A673 (cell line): ENCODE results near the gene BBS9. TPM values are rescaled to one million over a fixed set of nuclear protein-coding genes. Genes with fewer than 3 reads are reported as not detected.
A peak's percentile ranks its signal among the peaks of the same experiment; 100 is the strongest.

ENCODE experiments used
- BruUV-seq: library from RNA; stranded (reverse); fragments of 400-500 nt; replicated peaks from 2 replicates; lab custom pipeline; 2021; lab: Mats Ljungman, UMichigan
- CTCF ChIA-PET: fragments of 300-600 bp; sonication (Branson Sonifier 250); formaldehyde crosslinking; loops from one replicate; lab custom pipeline; 2022; ENCODE audit warnings: antibody characterized with exemption; lab: Charles Lee
- POLR2A ChIA-PET: fragments of 300-600 bp; sonication (Branson Sonifier 250); formaldehyde crosslinking; loops from one replicate; lab custom pipeline; 2022; ENCODE audit warnings: antibody characterized with exemption; ENCODE audit not compliant: low non-redundant PET; lab: Charles Lee
- DNase-seq: peaks from one replicate; pipeline ENCODE4 v3.0.0-alpha.2; 2015; ENCODE audit warnings: low spot score
- H3K27ac ChIP-seq: fragments of 200-600 bp; sonication (generic); 2 replicates; pipeline ENCODE4 v1.5.1; 2016; ENCODE audit warnings: mixed run types, low read depth, mild to moderate bottlenecking, mixed read lengths, antibody characterized with exemption, low read length; ENCODE audit not compliant: poor library complexity, severe bottlenecking
- H3K27me3 ChIP-seq: fragments of 200-600 bp; sonication (generic); replicated peaks from 2 replicates; pipeline ENCODE4 v1.6.1; 2017; ENCODE audit warnings: mixed run types, low read depth, mild to moderate bottlenecking, mixed read lengths, antibody characterized with exemption, low read length; ENCODE audit not compliant: insufficient read depth, poor library complexity
- H3K36me3 ChIP-seq: fragments of 200-600 bp; sonication (generic); 2 replicates; pipeline ENCODE4 v1.6.1; 2016; ENCODE audit warnings: mixed run types, mild to moderate bottlenecking, mixed read lengths, antibody characterized with exemption, low read length; ENCODE audit not compliant: insufficient read depth, poor library complexity, severe bottlenecking
- H3K4me1 ChIP-seq: fragments of 200-600 bp; sonication (generic); 2 replicates; pipeline ENCODE4 v1.6.1; 2017; ENCODE audit warnings: mixed run types, mild to moderate bottlenecking, mixed read lengths, antibody characterized with exemption, low read length; ENCODE audit not compliant: insufficient read depth, poor library complexity, severe bottlenecking
- H3K4me3 ChIP-seq: fragments of 200-600 bp; sonication (generic); 2 replicates; pipeline ENCODE4 v1.5.1; 2016; ENCODE audit warnings: low read depth, mixed run types, mild to moderate bottlenecking, mixed read lengths, low read length; ENCODE audit not compliant: poor library complexity, severe bottlenecking
- H3K9me3 ChIP-seq: fragments of 200-600 bp; sonication (generic); 2 replicates; pipeline ENCODE4 v1.6.1; 2016; ENCODE audit warnings: mixed run types, low read depth, mild to moderate bottlenecking, mixed read lengths, antibody characterized with exemption, low read length; ENCODE audit not compliant: poor library complexity, severe bottlenecking
- EZH2 ChIP-seq: fragments of 200-600 bp; sonication (generic); IDR thresholded peaks from 2 replicates; pipeline ENCODE4 v1.6.1; 2017; ENCODE audit warnings: borderline replicate concordance, low read depth, mild to moderate bottlenecking, mixed read lengths, antibody characterized with exemption, low read length; ENCODE audit not compliant: poor library complexity, severe bottlenecking
- intact Hi-C: fragments of 100-400 bp; cut with micrococcal nuclease; formaldehyde crosslinking; loops from one replicate; pipeline ENCODE4 v1.10.0; 2022; ENCODE audit not compliant: unreplicated experiment
- total RNA-seq: library from RNA; stranded (reverse); gene quantifications from 2 replicates; pipeline ENCODE4 v1.2.3, GENCODE V29; 2021
- TF ChIP-seq, protein P1 (sequence below): fragments of 300-800, 200-600 bp; sonication (generic); conservative IDR thresholded peaks from 2 replicates; pipeline ENCODE4 v1.5.1; 2017; ENCODE audit warnings: low read depth, mild to moderate bottlenecking, antibody characterized with exemption, low read length, moderate library complexity, mixed read lengths

Gene BBS9
- total RNA-seq, 1 experiment from 2014 or later = 9.4 TPM

DNA sequence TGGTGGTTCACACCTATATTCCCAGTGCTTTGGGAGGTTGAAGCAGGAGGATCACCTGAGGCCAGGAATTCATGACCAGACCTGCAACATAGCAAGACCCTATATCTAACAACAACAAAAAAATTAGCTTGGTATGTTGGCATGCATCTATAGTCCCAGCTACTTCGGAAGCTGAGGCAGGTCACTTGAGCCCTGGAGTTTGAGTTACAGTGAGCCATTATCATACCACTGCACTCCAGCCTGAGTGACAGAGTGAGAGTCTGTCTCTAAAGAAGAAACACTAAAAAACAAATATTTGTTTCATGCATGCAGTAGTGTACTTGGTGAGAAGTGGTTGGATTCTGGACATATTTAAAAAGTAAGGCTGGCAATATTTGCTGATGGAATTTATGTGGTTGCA is 198.1 kb downstream of the BBS9 start:
- CTCF ChIA-PET = no interaction called here
- intact Hi-C loops = no loop called here
- Histone ChIP-seq H3K9me3 (no peaks in the 10 kb centered on the region), H3K36me3 (no peaks in the 10 kb centered on the region), H3K4me3 (no peak overlapping the region), H3K27ac (no peak overlapping the region), H3K27me3 (no peaks in the 10 kb centered on the region), H3K4me1 (no peaks in the 10 kb centered on the region)
- POLR2A ChIA-PET = no interaction called here
- no peak for TF ChIP-seq EZH2
- TF ChIP-seq, protein P1, sequence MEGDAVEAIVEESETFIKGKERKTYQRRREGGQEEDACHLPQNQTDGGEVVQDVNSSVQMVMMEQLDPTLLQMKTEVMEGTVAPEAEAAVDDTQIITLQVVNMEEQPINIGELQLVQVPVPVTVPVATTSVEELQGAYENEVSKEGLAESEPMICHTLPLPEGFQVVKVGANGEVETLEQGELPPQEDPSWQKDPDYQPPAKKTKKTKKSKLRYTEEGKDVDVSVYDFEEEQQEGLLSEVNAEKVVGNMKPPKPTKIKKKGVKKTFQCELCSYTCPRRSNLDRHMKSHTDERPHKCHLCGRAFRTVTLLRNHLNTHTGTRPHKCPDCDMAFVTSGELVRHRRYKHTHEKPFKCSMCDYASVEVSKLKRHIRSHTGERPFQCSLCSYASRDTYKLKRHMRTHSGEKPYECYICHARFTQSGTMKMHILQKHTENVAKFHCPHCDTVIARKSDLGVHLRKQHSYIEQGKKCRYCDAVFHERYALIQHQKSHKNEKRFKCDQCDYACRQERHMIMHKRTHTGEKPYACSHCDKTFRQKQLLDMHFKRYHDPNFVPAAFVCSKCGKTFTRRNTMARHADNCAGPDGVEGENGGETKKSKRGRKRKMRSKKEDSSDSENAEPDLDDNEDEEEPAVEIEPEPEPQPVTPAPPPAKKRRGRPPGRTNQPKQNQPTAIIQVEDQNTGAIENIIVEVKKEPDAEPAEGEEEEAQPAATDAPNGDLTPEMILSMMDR = no peak
- no TSS peak for BruUV-seq
- DNase-seq = no peak

DNA sequence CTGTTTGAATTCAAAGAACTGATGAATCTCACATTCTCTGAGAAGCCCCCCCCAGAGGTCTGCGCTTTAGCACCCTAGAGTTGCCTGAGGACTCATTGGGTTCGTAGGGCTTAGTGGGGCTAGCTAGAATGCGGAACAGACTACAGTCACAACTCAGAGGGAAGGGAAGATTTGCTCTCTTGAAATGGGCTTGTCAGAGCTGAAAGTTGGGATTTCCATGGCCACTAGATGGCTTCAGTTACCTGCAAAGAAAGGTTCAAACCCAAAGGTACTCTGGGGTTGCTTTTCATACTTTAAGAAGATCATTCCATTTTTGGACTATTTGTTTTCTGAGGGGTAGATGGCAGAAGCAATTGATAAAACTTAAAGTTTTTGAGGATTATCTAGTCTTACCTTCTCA is 205.0 kb downstream of the BBS9 start:
- Histone ChIP-seq H3K9me3 (no peaks in the 10 kb centered on the region), H3K4me3 (no peak overlapping the region), H3K4me1 (no peaks in the 10 kb centered on the region), H3K27ac (no peak overlapping the region), H3K36me3 (no peaks in the 10 kb centered on the region), H3K27me3 (no peaks in the 10 kb centered on the region)
- peak; percentile 39 for DNase-seq
- TF ChIP-seq EZH2 = no peak
- TF ChIP-seq, protein P1 = peak; percentile 58
- BruUV-seq = no TSS peak
- POLR2A ChIA-PET = interaction anchor here (0.6 kb wide), 1 partner anchor 74 kb away, joined by 3 read pairs; no protein-coding TSS in a partner anchor
- CTCF ChIA-PET = interaction anchor here (1.3 kb wide), 1 partner anchor 598 kb away, joined by 6 read pairs; no protein-coding TSS in a partner anchor
- intact Hi-C loops = loop anchor here (5.0 to 10.0 kb wide), 2 partner anchors 418 to 600 kb away; no protein-coding TSS in a partner anchor

- Histone ChIP-seq H3K4me1 (no peaks in the 10 kb centered on the region), H3K27ac (no peak overlapping the region), H3K4me3 (no peak overlapping the region), H3K27me3 (no peaks in the 10 kb centered on the region), H3K36me3 (no peaks in the 10 kb centered on the region), H3K9me3 (no peaks in the 10 kb centered on the region)
- intact Hi-C loops = loop anchor here (10.0 kb wide), 1 partner anchor 598 kb away; no protein-coding TSS in a partner anchor
- CTCF ChIA-PET = no interaction called here
- DNase-seq = no peak
- POLR2A ChIA-PET = no interaction called here
- BruUV-seq = no TSS peak
- TF ChIP-seq, protein P1 = no peak
- TF ChIP-seq EZH2 = no peak
Measured at GRCh38 chr7:33336820-33337219, 207.5 kb downstream of the BBS9 start.
